GM12874 (cell line): Measurements from ENCODE around the gene CARD18.

Experiments used
- CTCF ChIP-seq: IDR thresholded peaks from 2 replicates; pipeline ENCODE4 v1.5.1; 2011; ENCODE audit warnings: low read depth, mild to moderate bottlenecking, control low read depth, low read length, moderate library complexity; ENCODE audit not compliant: insufficient read depth

CARD18 gene

GRCh38 chr11:105168457-105168856 is 28.9 kb upstream of the CARD18 start:
- no peak for TF ChIP-seq CTCF

GRCh38 chr11:105167244-105167643 is 27.7 kb upstream of the CARD18 start:
- TF ChIP-seq CTCF, result no peak

GRCh38 chr11:105164208-105164607 is 24.6 kb upstream of the CARD18 start:
- no peak for TF ChIP-seq CTCF

GRCh38 chr11:105162506-105162905 is 22.9 kb upstream of the CARD18 start:
- no peak for TF ChIP-seq CTCF

- TF ChIP-seq CTCF, result no peak
Measured at GRCh38 chr11:105158436-105158835, 18.9 kb upstream of the CARD18 start.

GRCh38 chr11:105156720-105157119 is 17.2 kb upstream of the CARD18 start:
- no peak for TF ChIP-seq CTCF

GRCh38 chr11:105156231-105156630 is 16.7 kb upstream of the CARD18 start:
- TF ChIP-seq CTCF, result no peak

- TF ChIP-seq CTCF, result no peak
Measured at GRCh38 chr11:105155679-105156078, 16.1 kb upstream of the CARD18 start.
